K562 (cell line): ENCODE measurements around the gene NIM1K. TPM values are rescaled to one million over a fixed set of nuclear protein-coding genes. Genes with fewer than 3 reads are reported as not detected.

ENCODE experiments used
- NELFE ChIP-seq: IDR thresholded peaks from 2 replicates; pipeline ENCODE4 v1.6.1; 2011; ENCODE audit warnings: mild to moderate bottlenecking; ENCODE audit not compliant: insufficient read depth, insufficient read length
- TCF3 ChIP-seq: sonication (generic); formaldehyde crosslinking; IDR thresholded peaks from 2 replicates; pipeline ENCODE4 v1.4.0; 2020; ENCODE audit warnings: mild to moderate bottlenecking, missing genetic modification reagents
- ZNF398 ChIP-seq: fragments of 250-450 bp; sonication (Bioruptor Pico); IDR thresholded peaks from 2 replicates; pipeline ENCODE4 v1.8.0; 2021; ENCODE audit warnings: moderate library complexity, mild to moderate bottlenecking, inconsistent platforms
- polyA plus RNA-seq, 8 experiments: library from polyadenylated mRNA; depleted of rRNA in 4 of 8; stranded (reverse) in 5 of 8; unstranded in 3 of 8; fragments of >200 nt; fragmentation: Nextera tagmentation in 2 of 8; fragmentation: Illumina TruSeq in 1 of 8; extraction: Ambion mirVana in 2 of 8; extraction: Trizol in 1 of 8; gene quantifications; 2 replicates each; pipeline versions ENCODE4 v1.2.1 to v1.2.3, GENCODE V29; 2011 to 2014; ENCODE audit warnings: inconsistent platforms in 1 of 8, missing spikeins in 1 of 8
- total RNA-seq, 7 experiments: library from RNA; depleted of rRNA in 6 of 7; stranded (reverse); fragments of >200 nt in 6 of 7; fragmentation: Illumina TruSeq in 2 of 7; extraction: Trizol in 2 of 7; gene quantifications; 2 replicates each; pipeline versions ENCODE4 v1.2.1 to v1.2.3, GENCODE V29; 2011 to 2021; ENCODE audit warnings: low replicate concordance in 1 of 7
- TF ChIP-seq, protein P1 (sequence below): fragments of 150-350 bp; conservative IDR thresholded peaks from 2 replicates; pipeline ENCODE4 v1.6.1; 2014; ENCODE audit warnings: low read length
- TF ChIP-seq, protein P2 (sequence below): sonication (generic); formaldehyde crosslinking; IDR thresholded peaks from 2 replicates; pipeline ENCODE4 v1.8.0; 2022; ENCODE audit warnings: mild to moderate bottlenecking, missing genetic modification reagents

NIM1K gene
- total and polyA plus RNA-seq, 9 of the 15 experiments (the other 6 are each of a cell fraction or from before 2014, with no cell fraction given), result 0.03 to 0.34 (median 0.08) TPM; not detected in 3

- TF ChIP-seq, protein P1, sequence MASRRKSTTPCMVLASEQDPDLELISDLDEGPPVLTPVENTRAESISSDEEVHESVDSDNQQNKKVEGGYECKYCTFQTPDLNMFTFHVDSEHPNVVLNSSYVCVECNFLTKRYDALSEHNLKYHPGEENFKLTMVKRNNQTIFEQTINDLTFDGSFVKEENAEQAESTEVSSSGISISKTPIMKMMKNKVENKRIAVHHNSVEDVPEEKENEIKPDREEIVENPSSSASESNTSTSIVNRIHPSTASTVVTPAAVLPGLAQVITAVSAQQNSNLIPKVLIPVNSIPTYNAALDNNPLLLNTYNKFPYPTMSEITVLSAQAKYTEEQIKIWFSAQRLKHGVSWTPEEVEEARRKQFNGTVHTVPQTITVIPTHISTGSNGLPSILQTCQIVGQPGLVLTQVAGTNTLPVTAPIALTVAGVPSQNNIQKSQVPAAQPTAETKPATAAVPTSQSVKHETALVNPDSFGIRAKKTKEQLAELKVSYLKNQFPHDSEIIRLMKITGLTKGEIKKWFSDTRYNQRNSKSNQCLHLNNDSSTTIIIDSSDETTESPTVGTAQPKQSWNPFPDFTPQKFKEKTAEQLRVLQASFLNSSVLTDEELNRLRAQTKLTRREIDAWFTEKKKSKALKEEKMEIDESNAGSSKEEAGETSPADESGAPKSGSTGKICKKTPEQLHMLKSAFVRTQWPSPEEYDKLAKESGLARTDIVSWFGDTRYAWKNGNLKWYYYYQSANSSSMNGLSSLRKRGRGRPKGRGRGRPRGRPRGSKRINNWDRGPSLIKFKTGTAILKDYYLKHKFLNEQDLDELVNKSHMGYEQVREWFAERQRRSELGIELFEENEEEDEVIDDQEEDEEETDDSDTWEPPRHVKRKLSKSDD, result no peak
- TF ChIP-seq NELFE (no peak), ZNF398 (CRISPR knock-in tag) (no peak), TCF3 (no peak)
- TF ChIP-seq, protein P2, sequence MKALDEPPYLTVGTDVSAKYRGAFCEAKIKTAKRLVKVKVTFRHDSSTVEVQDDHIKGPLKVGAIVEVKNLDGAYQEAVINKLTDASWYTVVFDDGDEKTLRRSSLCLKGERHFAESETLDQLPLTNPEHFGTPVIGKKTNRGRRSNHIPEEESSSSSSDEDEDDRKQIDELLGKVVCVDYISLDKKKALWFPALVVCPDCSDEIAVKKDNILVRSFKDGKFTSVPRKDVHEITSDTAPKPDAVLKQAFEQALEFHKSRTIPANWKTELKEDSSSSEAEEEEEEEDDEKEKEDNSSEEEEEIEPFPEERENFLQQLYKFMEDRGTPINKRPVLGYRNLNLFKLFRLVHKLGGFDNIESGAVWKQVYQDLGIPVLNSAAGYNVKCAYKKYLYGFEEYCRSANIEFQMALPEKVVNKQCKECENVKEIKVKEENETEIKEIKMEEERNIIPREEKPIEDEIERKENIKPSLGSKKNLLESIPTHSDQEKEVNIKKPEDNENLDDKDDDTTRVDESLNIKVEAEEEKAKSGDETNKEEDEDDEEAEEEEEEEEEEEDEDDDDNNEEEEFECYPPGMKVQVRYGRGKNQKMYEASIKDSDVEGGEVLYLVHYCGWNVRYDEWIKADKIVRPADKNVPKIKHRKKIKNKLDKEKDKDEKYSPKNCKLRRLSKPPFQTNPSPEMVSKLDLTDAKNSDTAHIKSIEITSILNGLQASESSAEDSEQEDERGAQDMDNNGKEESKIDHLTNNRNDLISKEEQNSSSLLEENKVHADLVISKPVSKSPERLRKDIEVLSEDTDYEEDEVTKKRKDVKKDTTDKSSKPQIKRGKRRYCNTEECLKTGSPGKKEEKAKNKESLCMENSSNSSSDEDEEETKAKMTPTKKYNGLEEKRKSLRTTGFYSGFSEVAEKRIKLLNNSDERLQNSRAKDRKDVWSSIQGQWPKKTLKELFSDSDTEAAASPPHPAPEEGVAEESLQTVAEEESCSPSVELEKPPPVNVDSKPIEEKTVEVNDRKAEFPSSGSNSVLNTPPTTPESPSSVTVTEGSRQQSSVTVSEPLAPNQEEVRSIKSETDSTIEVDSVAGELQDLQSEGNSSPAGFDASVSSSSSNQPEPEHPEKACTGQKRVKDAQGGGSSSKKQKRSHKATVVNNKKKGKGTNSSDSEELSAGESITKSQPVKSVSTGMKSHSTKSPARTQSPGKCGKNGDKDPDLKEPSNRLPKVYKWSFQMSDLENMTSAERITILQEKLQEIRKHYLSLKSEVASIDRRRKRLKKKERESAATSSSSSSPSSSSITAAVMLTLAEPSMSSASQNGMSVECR (CRISPR knock-in tag), result no peak
These were observed 50.2 kb downstream of the NIM1K start (continued) for GRCh38 chr5:43242196-43242595.
